ENCODE data around the gene PCDH15. TPM values are rescaled to one million over a fixed set of nuclear protein-coding genes. Genes with fewer than 3 reads are reported as not detected.
A peak's percentile ranks its signal among the peaks of the same experiment; 100 is the strongest.

PCDH15 gene
- total RNA-seq, 1 donor from 2014 or later = not detected

- Histone ChIP-seq H3K27me3 (ENCODE audit: control insufficient read depth, insufficient read depth, low read length) (no peaks in the 10 kb centered on the region), H3K4me3 (ENCODE audit: low read depth, low read length) (no peak overlapping the region), H3K36me3 (ENCODE audit: control insufficient read depth, insufficient read depth, low read length) (no peaks in the 10 kb centered on the region)
- FAIRE-seq (no peak), DNase-seq (ENCODE audit: low read depth) (no peak)
- TF ChIP-seq CTCF (IDR thresholded peaks at IDR 0.05; ENCODE audit: insufficient read depth, low read length, severe bottlenecking) = no peak
These were observed 810.2 kb downstream of the PCDH15 start for GRCh38 chr10:53990799-53991238.

DNA sequence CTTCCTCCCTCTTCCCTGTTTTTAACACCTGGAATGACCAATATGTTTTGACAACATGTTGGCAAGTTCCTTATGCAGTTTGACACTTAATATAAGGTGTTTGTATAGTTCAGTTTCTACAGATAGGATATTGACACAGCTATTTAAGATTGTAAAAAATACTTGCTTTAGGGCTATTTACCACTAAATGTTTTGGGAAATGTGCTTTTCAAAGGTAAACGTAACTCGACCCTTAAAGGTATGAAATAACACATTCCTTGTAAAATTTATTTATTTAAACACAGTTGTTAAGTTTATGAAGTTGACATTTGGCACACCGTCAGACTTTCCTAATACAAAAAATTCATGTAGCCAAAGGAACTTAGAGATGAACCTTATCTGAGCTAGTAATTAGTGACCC lies 817.6 kb downstream of the PCDH15 start:
- H3K4me3 ChIP-seq (ENCODE audit: low read depth, low read length) = no peak overlapping the region
- no peaks in the 10 kb centered on the region for H3K27me3 ChIP-seq (ENCODE audit: control insufficient read depth, insufficient read depth, low read length)
- FAIRE-seq = no peak
- DNase-seq (ENCODE audit: low read depth) = no peak
- TF ChIP-seq CTCF (IDR thresholded peaks at IDR 0.05; ENCODE audit: insufficient read depth, low read length, severe bottlenecking) = no peak
- H3K36me3 ChIP-seq (ENCODE audit: control insufficient read depth, insufficient read depth, low read length) = no peaks in the 10 kb centered on the region

DNA sequence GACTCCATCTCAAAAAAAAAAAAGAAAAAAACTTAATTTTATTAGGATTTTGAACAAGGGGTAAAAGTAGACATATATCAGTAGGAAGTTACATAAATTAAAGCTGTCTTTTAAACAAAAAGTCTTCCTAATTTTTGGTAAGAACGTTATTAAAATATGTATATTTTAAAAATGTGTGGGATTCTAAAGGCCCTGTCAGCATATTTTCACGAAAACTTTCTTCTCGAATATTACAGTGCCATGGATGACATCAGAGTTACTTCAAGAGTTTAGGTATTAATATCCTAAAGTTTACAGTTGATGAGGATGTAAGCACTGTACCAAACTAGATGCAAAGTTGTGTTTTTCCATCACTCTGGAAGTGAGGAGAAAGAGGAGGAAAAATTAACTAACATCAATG lies 820.8 kb downstream of the PCDH15 start:
- Histone ChIP-seq H3K27me3 (ENCODE audit: control insufficient read depth, insufficient read depth, low read length) (no peaks in the 10 kb centered on the region), H3K36me3 (ENCODE audit: control insufficient read depth, insufficient read depth, low read length) (no peaks in the 10 kb centered on the region), H3K4me3 (ENCODE audit: low read depth, low read length) (no peak overlapping the region)
- DNase-seq (ENCODE audit: low read depth) (no peak), FAIRE-seq (no peak)
- TF ChIP-seq CTCF (IDR thresholded peaks at IDR 0.05; ENCODE audit: insufficient read depth, low read length, severe bottlenecking) = no peak

DNA sequence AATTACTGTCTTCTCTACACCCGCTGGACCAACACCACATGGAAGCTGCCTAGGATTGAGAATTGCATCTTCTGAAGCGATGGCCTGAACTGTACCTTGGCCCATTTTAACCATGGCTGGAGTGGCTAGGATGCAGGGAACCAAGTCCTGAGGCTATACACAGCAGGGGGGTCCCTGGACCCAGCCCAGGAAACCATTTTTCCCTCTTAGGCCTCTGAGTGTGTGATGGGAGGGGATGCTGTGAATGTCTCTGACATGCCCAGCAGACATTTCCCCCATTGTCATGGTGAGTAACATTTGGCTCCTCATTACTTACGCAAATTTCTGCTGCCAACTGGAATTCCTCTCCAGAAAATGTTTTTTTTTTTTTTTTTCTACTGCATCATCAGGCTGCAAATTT lies 822.7 kb downstream of the PCDH15 start:
- FAIRE-seq = no peak
- H3K36me3 ChIP-seq (ENCODE audit: control insufficient read depth, insufficient read depth, low read length) = no peaks in the 10 kb centered on the region
- no peaks in the 10 kb centered on the region for H3K27me3 ChIP-seq (ENCODE audit: control insufficient read depth, insufficient read depth, low read length)
- no peak overlapping the region for H3K4me3 ChIP-seq (ENCODE audit: low read depth, low read length)
- no peak for TF ChIP-seq CTCF (IDR thresholded peaks at IDR 0.05; ENCODE audit: insufficient read depth, low read length, severe bottlenecking)
- DNase-seq (ENCODE audit: low read depth) = no peak

DNA sequence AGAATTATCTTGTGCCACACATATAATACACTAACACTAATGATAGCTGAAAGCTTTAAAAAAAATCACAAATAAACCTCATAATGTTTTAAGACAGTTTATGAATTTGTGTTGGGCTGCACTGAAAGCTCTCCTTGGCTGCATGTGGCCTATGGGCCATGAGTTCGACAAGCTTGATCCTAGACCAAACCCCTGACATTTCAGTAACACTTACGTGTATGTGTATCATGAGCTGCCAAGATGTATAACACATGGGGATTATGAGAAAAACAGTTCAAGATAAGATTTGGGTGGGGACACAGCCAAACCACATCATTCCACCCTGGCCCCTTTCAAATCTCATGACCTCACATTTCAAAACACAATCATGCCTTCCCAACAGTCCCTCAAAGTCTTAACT lies 823.8 kb downstream of the PCDH15 start:
- no peaks in the 10 kb centered on the region for H3K36me3 ChIP-seq (ENCODE audit: control insufficient read depth, insufficient read depth, low read length)
- FAIRE-seq (no peak), DNase-seq (ENCODE audit: low read depth) (no peak)
- H3K4me3 ChIP-seq (ENCODE audit: low read depth, low read length) = no peak overlapping the region
- TF ChIP-seq CTCF (IDR thresholded peaks at IDR 0.05; ENCODE audit: insufficient read depth, low read length, severe bottlenecking) = no peak
- H3K27me3 ChIP-seq (ENCODE audit: control insufficient read depth, insufficient read depth, low read length) = no peaks in the 10 kb centered on the region

DNA sequence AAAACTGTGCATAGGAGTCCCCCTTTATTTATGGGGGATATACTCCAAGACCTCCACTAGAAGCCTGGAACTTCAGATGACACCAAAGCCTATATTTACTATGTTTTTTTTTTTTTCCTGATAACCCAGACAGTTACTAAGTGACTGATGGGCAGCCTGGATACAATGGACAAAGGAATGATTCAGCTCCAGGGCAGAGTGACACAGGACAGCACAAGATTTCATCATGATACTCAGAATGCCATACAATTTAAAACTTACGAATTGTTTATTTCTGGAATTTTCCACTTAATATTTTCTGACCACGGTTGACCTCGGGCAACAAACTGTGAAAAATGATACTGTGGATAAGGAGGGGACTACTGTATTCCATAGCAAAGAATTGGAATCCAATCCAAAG lies 843.6 kb downstream of the PCDH15 start:
- TF ChIP-seq CTCF (IDR thresholded peaks at IDR 0.05; ENCODE audit: insufficient read depth, low read length, severe bottlenecking) = no peak
- no peaks in the 10 kb centered on the region for H3K27me3 ChIP-seq (ENCODE audit: control insufficient read depth, insufficient read depth, low read length)
- no peak overlapping the region for H3K4me3 ChIP-seq (ENCODE audit: low read depth, low read length)
- no peaks in the 10 kb centered on the region for H3K36me3 ChIP-seq (ENCODE audit: control insufficient read depth, insufficient read depth, low read length)
- DNase-seq (ENCODE audit: low read depth) = peak; percentile 6
- FAIRE-seq = no peak
